Lung (tissue), 13 donors: ENCODE results near the gene RNF149. TPM values are rescaled to one million over a fixed set of nuclear protein-coding genes. Genes with fewer than 3 reads are reported as not detected.

Experiments
- ATAC-seq: fragments of 200-7000 bp; cut with Tn5 transposase; one replicate; pipeline ENCODE4 v1.9.1; 2020; ENCODE audit warnings: moderate number of reproducible peaks; ENCODE audit not compliant: insufficient read depth, low FRiP score
- DNase-seq, 3 donors: peaks; one replicate each; pipeline ENCODE4 v3.0.0-alpha.2; 2013 to 2017
- H3K27ac ChIP-seq, 2 donors: one replicate each; pipeline ENCODE4 v1.5.1; 2013; ENCODE audit warnings: mild to moderate bottlenecking in 2 of 2, moderate library complexity in 2 of 2, control low read depth in 1 of 2, inconsistent platforms in 1 of 2, low read depth in 1 of 2, low read length in 1 of 2
- H3K27me3 ChIP-seq, 3 donors: one replicate each; pipeline ENCODE4 v1.5.1; 2013; ENCODE audit warnings: low read length in 2 of 3; ENCODE audit not compliant: control insufficient read depth in 3 of 3, insufficient read depth in 3 of 3
- H3K36me3 ChIP-seq, 4 donors: one replicate each; pipeline ENCODE4 v1.5.1; 2013; ENCODE audit warnings: low read length in 4 of 4, mild to moderate bottlenecking in 1 of 4, moderate library complexity in 1 of 4; ENCODE audit not compliant: control insufficient read depth in 4 of 4, insufficient read depth in 4 of 4
- H3K4me1 ChIP-seq, 5 donors: one replicate each; pipeline ENCODE4 v1.5.1; 2013; ENCODE audit warnings: low read length in 5 of 5, mild to moderate bottlenecking in 2 of 5, moderate library complexity in 1 of 5; ENCODE audit not compliant: control insufficient read depth in 5 of 5, insufficient read depth in 5 of 5
- H3K4me3 ChIP-seq: one replicate; pipeline ENCODE4 v1.5.1; 2013; ENCODE audit warnings: mild to moderate bottlenecking, control low read depth, moderate library complexity
- H3K9ac ChIP-seq, 2 donors: one replicate each; pipeline ENCODE4 v1.5.1; 2013; ENCODE audit warnings: low read length in 2 of 2, control low read depth in 1 of 2; ENCODE audit not compliant: insufficient read depth in 1 of 2
- H3K9me3 ChIP-seq, 4 donors: one replicate each; pipeline ENCODE4 v1.5.1; 2013; ENCODE audit warnings: low read length in 3 of 4, mild to moderate bottlenecking in 1 of 4, moderate library complexity in 1 of 4; ENCODE audit not compliant: control insufficient read depth in 4 of 4, insufficient read depth in 3 of 4
- WGBS, 2 donors: extraction: QIAGEN DNeasy Blood & Tissue Kit; methylation state at CpG; one replicate each; pipeline ENCODE4 v1.1.7; 2013; 5-methylcytosine and 5-hydroxymethylcytosine counted together
- polyA plus RNA-seq, 2 donors: library from polyadenylated mRNA; stranded (reverse); fragments of 200-250 nt; gene quantifications; one replicate each; pipeline ENCODE4 v1.2.1, GENCODE V29; 2013
- small RNA-seq: library from RNA; depleted of rRNA; stranded (forward); fragments of <200 nt; gene quantifications from one replicate; pipeline ENCODE3, GENCODE V24; 2014; ENCODE audit warnings: low replicate concordance
- total RNA-seq, 2 donors: library from RNA; depleted of rRNA in 1 of 2; stranded (reverse); fragments of >200 nt in 1 of 2; gene quantifications; one replicate each; pipeline ENCODE4 v1.2.1, GENCODE V29; 2014 to 2021
- TF ChIP-seq, protein P1 (sequence below): IDR thresholded peaks from 2 replicates; pipeline ENCODE4 v1.5.1; 2012; ENCODE audit warnings: mild to moderate bottlenecking; ENCODE audit errors: control extremely low read depth, extremely low read depth
- donor health status: control.
- donor health status: control.
- donor health status: Bipolar disorder and iron deficiency.
- donor health status: healthy.
- donor health status: DM: yes; HTN: yes; CAD: no.

RNF149 gene
- total and polyA plus RNA-seq, 4 donors: 46.7 to 106 (median 93.4) TPM

DNA sequence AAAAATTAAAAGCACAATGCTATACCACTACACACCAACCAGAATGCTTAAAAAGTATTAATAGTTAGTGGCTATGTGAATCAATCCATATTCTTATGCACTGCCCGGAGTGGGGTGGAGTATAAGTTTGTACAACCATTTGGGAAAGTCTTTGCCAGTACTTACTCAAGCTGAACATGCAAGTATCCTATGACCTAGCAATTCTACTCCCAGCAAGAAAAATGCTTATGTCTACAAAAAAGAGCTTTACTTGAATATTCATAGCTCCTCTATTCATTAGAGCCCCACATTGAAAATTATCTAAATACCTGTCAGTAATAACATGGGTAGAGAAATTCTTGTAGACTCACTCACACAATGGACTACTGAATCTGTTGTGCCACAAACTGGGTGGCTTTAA lies 77.3 kb downstream of the RNF149 start:
- H3K27me3 ChIP-seq: no peaks in the 10 kb centered on the region
- H3K4me3 ChIP-seq: no peak overlapping the region
- H3K27ac ChIP-seq: no peak overlapping the region
- H3K4me1 ChIP-seq: peaks cover 0 to 9% (median 2%) of the 10 kb centered on the region in 5 donors
- TF ChIP-seq, protein P1, sequence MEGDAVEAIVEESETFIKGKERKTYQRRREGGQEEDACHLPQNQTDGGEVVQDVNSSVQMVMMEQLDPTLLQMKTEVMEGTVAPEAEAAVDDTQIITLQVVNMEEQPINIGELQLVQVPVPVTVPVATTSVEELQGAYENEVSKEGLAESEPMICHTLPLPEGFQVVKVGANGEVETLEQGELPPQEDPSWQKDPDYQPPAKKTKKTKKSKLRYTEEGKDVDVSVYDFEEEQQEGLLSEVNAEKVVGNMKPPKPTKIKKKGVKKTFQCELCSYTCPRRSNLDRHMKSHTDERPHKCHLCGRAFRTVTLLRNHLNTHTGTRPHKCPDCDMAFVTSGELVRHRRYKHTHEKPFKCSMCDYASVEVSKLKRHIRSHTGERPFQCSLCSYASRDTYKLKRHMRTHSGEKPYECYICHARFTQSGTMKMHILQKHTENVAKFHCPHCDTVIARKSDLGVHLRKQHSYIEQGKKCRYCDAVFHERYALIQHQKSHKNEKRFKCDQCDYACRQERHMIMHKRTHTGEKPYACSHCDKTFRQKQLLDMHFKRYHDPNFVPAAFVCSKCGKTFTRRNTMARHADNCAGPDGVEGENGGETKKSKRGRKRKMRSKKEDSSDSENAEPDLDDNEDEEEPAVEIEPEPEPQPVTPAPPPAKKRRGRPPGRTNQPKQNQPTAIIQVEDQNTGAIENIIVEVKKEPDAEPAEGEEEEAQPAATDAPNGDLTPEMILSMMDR: no peak
- no peak for ATAC-seq
- H3K9me3 ChIP-seq: no peaks in the 10 kb centered on the region
- DNase-seq: no peak
- H3K9ac ChIP-seq: no peak overlapping the region
- WGBS, 2 donors: 95 to 100% methylated on average over 1 of the region's 1 CpG
- no peaks in the 10 kb centered on the region for H3K36me3 ChIP-seq

DNA sequence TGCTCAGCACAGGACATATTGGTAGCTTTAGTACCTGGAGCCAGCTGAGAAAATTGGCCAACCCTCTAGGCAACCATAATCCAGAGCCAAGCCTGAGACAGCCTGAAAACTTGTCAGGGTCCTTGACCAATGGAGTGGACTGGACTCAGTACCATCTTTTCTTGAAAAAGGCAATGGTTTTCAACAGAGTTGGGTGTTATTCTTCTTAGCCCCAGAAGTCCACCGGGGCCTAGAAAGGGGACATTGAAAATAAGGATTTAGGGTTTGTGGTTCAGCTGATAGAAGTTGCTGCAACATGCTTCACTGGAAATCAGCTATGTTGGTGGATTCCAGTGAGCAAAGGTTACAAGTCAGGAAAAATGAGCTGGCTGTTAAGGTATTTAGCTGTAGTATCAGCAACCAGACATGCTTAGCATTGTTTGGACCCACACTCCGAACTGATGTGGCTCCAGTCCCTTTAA lies 77.9 kb downstream of the RNF149 start:
- Histone ChIP-seq H3K4me3 (no peak overlapping the region), H3K4me1 (peaks cover 0 to 9% (median 2%) of the 10 kb centered on the region in 5 donors)
- no peak for ATAC-seq

More for the DNA sequence above, 77.9 kb downstream of the RNF149 start:
- H3K9ac ChIP-seq: no peak overlapping the region
- 59 to 90% methylated on average over 2 of the region's 2 CpGs for WGBS, 2 donors
- no peaks in the 10 kb centered on the region for H3K9me3 ChIP-seq
- H3K27ac ChIP-seq: no peak overlapping the region
- no peaks in the 10 kb centered on the region for H3K27me3 ChIP-seq
- no peaks in the 10 kb centered on the region for H3K36me3 ChIP-seq
- TF ChIP-seq, protein P1: no peak
- no peak for DNase-seq

Small RNA genes lying within 50 kb of the gene (small RNA-seq; reads per million reads assigned to genes)
- gene MIR5696: 0.13 reads per million
- gene SNORD89: 284 reads per million, percentile 99 among the genes with 10 or more reads in this experiment

Other genes starting within 250 kb of the RNF149 start
- 10 to 100 TPM; 35.4 to 40.7 TPM for gene TBC1D8, start 157.3 kb downstream of the RNF149 start, total RNA-seq
- gene TBC1D8, start 157.3 kb downstream of the RNF149 start, polyA plus RNA-seq: 10 to 100 TPM; 15.8 to 24.1 TPM
- gene CNOT11, start 55.8 kb downstream of the RNF149 start, total RNA-seq: 10 to 100 TPM; 23.7 to 32.5 TPM
- 10 to 100 TPM; 16.4 to 23.7 TPM for gene CNOT11, start 55.8 kb downstream of the RNF149 start, polyA plus RNA-seq
- gene CREG2, start 78.8 kb upstream of the RNF149 start, total RNA-seq: under 1 TPM in 1 of 2 donors, not detected in 1; 0.67 TPM
- gene CREG2, start 78.8 kb upstream of the RNF149 start, polyA plus RNA-seq: under 1 TPM; 0.06 to 0.08 TPM
- gene RFX8, start 166.4 kb upstream of the RNF149 start, total RNA-seq: under 1 TPM; 0.58 to 0.88 TPM
- gene RFX8, start 166.4 kb upstream of the RNF149 start, polyA plus RNA-seq: under 1 TPM; 0.11 to 0.14 TPM